GM18867 (cell line): ENCODE data around the gene STAC2.
"Not testable (repeated sequence)": the region's sequence is repeated elsewhere in the genome, so short reads cannot be mapped to it uniquely, and the experiment has no call there.

Experiments used
- ATAC-seq: cut with Tn5 transposase; IDR thresholded peaks from one replicate; pipeline ENCODE4 v1.9.1; 2021; ENCODE audit warnings: mild to moderate bottlenecking, moderate library complexity; ENCODE audit not compliant: unreplicated experiment

Gene STAC2

GRCh38 chr17:39191750-39192510 is 33.8 kb downstream of the STAC2 start:
- no peak for ATAC-seq

GRCh38 chr17:39187152-39187830 is 38.5 kb downstream of the STAC2 start:
- no peak for ATAC-seq

- no peak for ATAC-seq
These were observed 39.2 kb downstream of the STAC2 start for GRCh38 chr17:39186481-39187002.

GRCh38 chr17:39183720-39184119 is 42.0 kb downstream of the STAC2 start:
- ATAC-seq = no peak

- no peak for ATAC-seq
These were observed 42.7 kb downstream of the STAC2 start for GRCh38 chr17:39183045-39183444.

- no peak for ATAC-seq
These were observed 44.4 kb downstream of the STAC2 start for GRCh38 chr17:39181303-39181702.

GRCh38 chr17:39178536-39178935 is 47.2 kb downstream of the STAC2 start:
- no peak for ATAC-seq

- no peak for ATAC-seq
These were observed 48.5 kb downstream of the STAC2 start for GRCh38 chr17:39177256-39177655.

- ATAC-seq = no peak
These were observed 50.1 kb downstream of the STAC2 start for GRCh38 chr17:39175695-39176093.

GRCh38 chr17:39174920-39175694 is 50.6 kb downstream of the STAC2 start:
- no peak for ATAC-seq

- no peak for ATAC-seq
These were observed 52.0 kb downstream of the STAC2 start for GRCh38 chr17:39173526-39174274.

GRCh38 chr17:39173080-39173479 is 52.7 kb downstream of the STAC2 start:
- ATAC-seq = no peak

- ATAC-seq = no peak
These were observed 53.8 kb downstream of the STAC2 start for GRCh38 chr17:39171933-39172332.

- ATAC-seq = no peak
These were observed 55.2 kb downstream of the STAC2 start for GRCh38 chr17:39170558-39170957.

GRCh38 chr17:39170109-39170508 is 55.6 kb downstream of the STAC2 start:
- no peak for ATAC-seq

GRCh38 chr17:39169518-39169917 is 56.2 kb downstream of the STAC2 start:
- no peak for ATAC-seq

- no peak for ATAC-seq
These were observed 56.6 kb downstream of the STAC2 start for GRCh38 chr17:39169101-39169500.

GRCh38 chr17:39168503-39168902 is 57.2 kb downstream of the STAC2 start:
- not testable (repeated sequence) for ATAC-seq

- no peak for ATAC-seq
These were observed 58.3 kb downstream of the STAC2 start for GRCh38 chr17:39167476-39167875.

- ATAC-seq = no peak
These were observed 59.1 kb downstream of the STAC2 start for GRCh38 chr17:39166437-39167335.
